HCT116 (cell line): ENCODE results near the gene CD22. TPM values are rescaled to one million over a fixed set of nuclear protein-coding genes. Genes with fewer than 3 reads are reported as not detected.

Source experiments
- ATAC-seq: fragments of 200-7000 bp; cut with Tn5 transposase; 2 replicates; pipeline ENCODE4 v1.9.1; 2020; ENCODE audit warnings: mild to moderate bottlenecking, moderate library complexity
- BruUV-seq: library from RNA; stranded (reverse); fragments of 400-500 nt; replicated peaks from 2 replicates; lab custom pipeline; 2021; lab: Mats Ljungman, UMichigan
- CTCF ChIA-PET: fragments of 300-600 bp; sonication (Branson Sonifier 250); formaldehyde crosslinking; loops from one replicate; lab custom pipeline; 2021; ENCODE audit warnings: antibody characterized with exemption; lab: Charles Lee
- POLR2A ChIA-PET: fragments of 300-600, 350-600 bp; sonication (Branson Sonifier 250); formaldehyde crosslinking; loops from one replicate; lab custom pipeline; 2021; ENCODE audit warnings: antibody characterized with exemption; lab: Charles Lee
- RAD21 ChIA-PET, 2 experiments: fragments of 300-600 bp; sonication (Branson Sonifier 250); formaldehyde crosslinking; loops; one replicate each; lab custom pipeline; 2023; ENCODE audit warnings: low total read pairs in 2 of 2; ENCODE audit not compliant: uncharacterized antibody in 2 of 2, unreplicated experiment in 2 of 2, low non-redundant PET in 1 of 2; lab: Charles Lee
- DNase-seq: peaks from one replicate; pipeline ENCODE4 v3.0.0-alpha.2; 2010; ENCODE audit warnings: low read depth, low spot score
- H2AFZ ChIP-seq: fragments of 200-600 bp; shearing (Covaris generic), sonication (generic); 2 replicates; pipeline ENCODE4 v1.6.1; 2017; ENCODE audit warnings: low read depth, mixed run types, mixed read lengths, antibody characterized with exemption, low read length; ENCODE audit not compliant: poor library complexity, severe bottlenecking
- H3K27ac ChIP-seq: 2 replicates; pipeline ENCODE4 v1.5.1; 2012; ENCODE audit warnings: low read depth, low read length
- H3K27me3 ChIP-seq: fragments of 200-600 bp; sonication (generic); 2 replicates; pipeline ENCODE4 v1.6.1; 2016; ENCODE audit warnings: mixed run types, low read length, mixed read lengths; ENCODE audit not compliant: insufficient read depth
- H3K36me3 ChIP-seq, 2 experiments: fragments of 200-500 bp in 1 of 2; fragments of 200-600 bp in 1 of 2; sonication (Bioruptor generic) in 1 of 2; sonication (generic) in 1 of 2; 2 replicates each; pipeline versions ENCODE4 v1.5.1 to v1.6.1; 2014 to 2016; ENCODE audit warnings: low read length in 2 of 2, inconsistent platforms in 1 of 2, mixed read lengths in 1 of 2, mixed run types in 1 of 2; ENCODE audit not compliant: insufficient read depth in 2 of 2, control insufficient read depth in 1 of 2
- H3K4me1 ChIP-seq, 2 experiments: fragments of 200-600 bp in 1 of 2; sonication (generic) in 1 of 2; 2 replicates each; pipeline versions ENCODE4 v1.5.1 to v1.6.1; 2012 to 2017; ENCODE audit warnings: low read length in 2 of 2, inconsistent platforms in 1 of 2, mild to moderate bottlenecking in 1 of 2, mixed read lengths in 1 of 2, mixed run types in 1 of 2, moderate library complexity in 1 of 2; ENCODE audit not compliant: insufficient read depth in 2 of 2, control insufficient read depth in 1 of 2
- H3K4me2 ChIP-seq: fragments of 200-600 bp; sonication (generic); 2 replicates; pipeline ENCODE4 v1.6.1; 2017; ENCODE audit warnings: mixed run types, low read length, mixed read lengths
- H3K4me3 ChIP-seq, 2 experiments: fragments of 200-600 bp in 1 of 2; sonication (generic) in 1 of 2; replicated peaks in 1 of 2; 2 replicates each; pipeline ENCODE4 v1.5.1; 2011 to 2016; ENCODE audit warnings: low read length in 2 of 2, control low read depth in 1 of 2, low read depth in 1 of 2, mild to moderate bottlenecking in 1 of 2, mixed read lengths in 1 of 2, mixed run types in 1 of 2
- H3K79me2 ChIP-seq: fragments of 200-600 bp; sonication (generic); 2 replicates; pipeline ENCODE4 v1.6.1; 2017; ENCODE audit warnings: mild to moderate bottlenecking, mixed run types, low read length, moderate library complexity, mixed read lengths; ENCODE audit not compliant: insufficient read depth
- H3K9ac ChIP-seq: fragments of 200-600 bp; sonication (generic); 2 replicates; pipeline ENCODE4 v1.6.1; 2016; ENCODE audit warnings: low read length, mixed read lengths
- H3K9me2 ChIP-seq: fragments of 200-600 bp; sonication (generic), shearing (Covaris generic); 2 replicates; pipeline ENCODE4 v1.6.1; 2017; ENCODE audit warnings: mixed run types, mild to moderate bottlenecking, moderate library complexity; ENCODE audit not compliant: insufficient read depth
- H3K9me3 ChIP-seq, 2 experiments: fragments of 200-500 bp in 1 of 2; fragments of 200-600 bp in 1 of 2; sonication (Bioruptor generic) in 1 of 2; sonication (generic) in 1 of 2; 2 replicates each; pipeline ENCODE4 v1.6.1; 2014 to 2017; ENCODE audit warnings: low read length in 2 of 2, mixed read lengths in 2 of 2, inconsistent platforms in 1 of 2, low read depth in 1 of 2, mild to moderate bottlenecking in 1 of 2, mixed run types in 1 of 2, moderate library complexity in 1 of 2; ENCODE audit not compliant: control insufficient read depth in 1 of 2, insufficient read depth in 1 of 2
- H4K20me1 ChIP-seq: fragments of 200-600 bp; sonication (generic), shearing (Covaris generic); 2 replicates; pipeline ENCODE4 v1.6.1; 2017; ENCODE audit warnings: mixed run types, mild to moderate bottlenecking, moderate library complexity; ENCODE audit not compliant: insufficient read depth
- ATF3 ChIP-seq: IDR thresholded peaks from 2 replicates; pipeline ENCODE4 v1.6.1; 2012
- CBX3 ChIP-seq: IDR thresholded peaks from 2 replicates; pipeline ENCODE4 v1.6.1; 2012; ENCODE audit warnings: low read depth
- EGR1 ChIP-seq: IDR thresholded peaks from 2 replicates; pipeline ENCODE4 v1.6.1; 2012; ENCODE audit warnings: low read depth
- ELF1 ChIP-seq: IDR thresholded peaks from 2 replicates; pipeline ENCODE4 v1.6.1; 2012; ENCODE audit warnings: low read depth, borderline replicate concordance
- JUND ChIP-seq: IDR thresholded peaks from 2 replicates; pipeline ENCODE4 v1.6.1; 2012
- RAD21 ChIP-seq: IDR thresholded peaks from 2 replicates; pipeline ENCODE4 v1.6.1; 2012; ENCODE audit warnings: low read depth, mild to moderate bottlenecking
- REST ChIP-seq: IDR thresholded peaks from 2 replicates; pipeline ENCODE4 v1.6.1; 2012; ENCODE audit warnings: low read depth
- SRF ChIP-seq: IDR thresholded peaks from 2 replicates; pipeline ENCODE4 v1.6.1; 2012; ENCODE audit warnings: low read depth
- YY1 ChIP-seq: IDR thresholded peaks from 2 replicates; pipeline ENCODE4 v1.6.1; 2011; ENCODE audit warnings: low read length, low read depth, moderate library complexity, mild to moderate bottlenecking; ENCODE audit not compliant: insufficient replicate concordance; ENCODE audit errors: extremely low read depth
- ZBTB33 ChIP-seq: IDR thresholded peaks from 2 replicates; pipeline ENCODE4 v1.6.1; 2011; ENCODE audit warnings: mild to moderate bottlenecking, low read length, moderate library complexity; ENCODE audit not compliant: insufficient replicate concordance; ENCODE audit errors: extremely low read depth
- intact Hi-C: fragments of 100-400 bp; cut with micrococcal nuclease; formaldehyde crosslinking; loops from 2 replicates; pipeline ENCODE4 v1.10.0; 2022
- total RNA-seq: library from RNA; stranded (reverse); gene quantifications from one replicate; pipeline ENCODE4 v1.2.1, GENCODE V29; 2021; ENCODE audit not compliant: unreplicated experiment

CD22 gene
- total RNA-seq, 1 experiment from 2014 or later: 7.0 TPM

GRCh38 chr19:35309481-35310279 is 19.3 kb upstream of the CD22 start:
- BruUV-seq: no TSS peak
- TF ChIP-seq CBX3 (no peak), RAD21 (no peak), EGR1 (no peak), ATF3 (no peak), JUND (no peak), YY1 (no peak), ZBTB33 (no peak), ELF1 (no peak), REST (no peak), SRF (no peak)
- ATAC-seq (no peak), DNase-seq (no peak)
- H3K9ac ChIP-seq: no peak overlapping the region
- H4K20me1 ChIP-seq: no peaks in the 10 kb centered on the region
- no peak overlapping the region for H3K4me3 ChIP-seq
- intact Hi-C loops: no loop called here
- ChIA-PET RAD21 (no interaction called here), POLR2A (interaction anchor here (1.3 kb wide), 1 partner anchor 10 kb away, joined by 3 read pairs; no protein-coding TSS in a partner anchor), CTCF (no interaction called here)
- no peaks in the 10 kb centered on the region for H3K36me3 ChIP-seq
- H3K27ac ChIP-seq: no peak overlapping the region
- H3K27me3 ChIP-seq: no peaks in the 10 kb centered on the region
- no peaks in the 10 kb centered on the region for H3K9me3 ChIP-seq
- H3K4me1 ChIP-seq: peaks cover 8 to 31% of the 10 kb centered on the region in 2 experiments; a peak in 3 of 4 replicates
- no peaks in the 10 kb centered on the region for H3K9me2 ChIP-seq
- H3K4me2 ChIP-seq: no peak overlapping the region
- no peaks in the 10 kb centered on the region for H3K79me2 ChIP-seq
- no peak overlapping the region for H2AFZ ChIP-seq
